K562 (cell line): Measurements from ENCODE around the gene MDP1. TPM values are rescaled to one million over a fixed set of nuclear protein-coding genes. Genes with fewer than 3 reads are reported as not detected.

Experiments
- ATAC-seq: fragments of 200-7000 bp; cut with Tn5 transposase; 3 replicates; pipeline ENCODE4 v1.9.1; 2020; ENCODE audit warnings: moderate library complexity
- BruUV-seq: library from RNA; stranded (reverse); fragments of 400-500 nt; replicated peaks from 2 replicates; lab custom pipeline; 2021; lab: Mats Ljungman, UMichigan
- CTCF ChIA-PET: fragments of 300-600 bp; formaldehyde crosslinking; extraction: SDS; loops from one replicate; lab custom pipeline; 2021; ENCODE audit warnings: low intra/inter-chr PET ratio; lab: Yijun Ruan, JAX
- POLR2A ChIA-PET: fragments of 300-600, 350-650 bp; sonication (Branson Sonifier 250); formaldehyde crosslinking; extraction: SDS; loops from one replicate; lab custom pipeline; 2021; ENCODE audit warnings: antibody characterized with exemption, inconsistent platforms; lab: Yijun Ruan, JAX
- DNase-seq, 4 experiments: peaks; one replicate each; pipeline versions ENCODE4 v3.0.0 to v3.0.0-alpha.2; 2011 to 2018; ENCODE audit warnings: low spot score in 3 of 4, mixed read lengths in 3 of 4; ENCODE audit errors: extremely low read depth in 1 of 4
- FAIRE-seq: peaks from 2 replicates; lab custom pipeline; 2011; peaks lifted over from hg19 to GRCh38; lab: Jason Lieb, UNC
- H2AFZ ChIP-seq: 2 replicates; pipeline ENCODE4 v1.6.0; 2011; ENCODE audit warnings: low read depth, low read length, control low read depth, inconsistent platforms
- H3K27ac ChIP-seq: fragments of 200-600 bp; 3 replicates; pipeline ENCODE4 v1.8.0; 2011; ENCODE audit warnings: low read depth, mild to moderate bottlenecking, control low read depth, inconsistent platforms, low read length, moderate library complexity, mixed read lengths; ENCODE audit errors: extremely low read depth
- H3K27me3 ChIP-seq, 2 experiments: fragments of 300-600 bp in 1 of 2; 2 replicates in 1 of 2; 3 replicates in 1 of 2; pipeline versions ENCODE4 v1.6.0 to v1.8.0; 2011; ENCODE audit warnings: inconsistent platforms in 2 of 2, low read length in 2 of 2, mild to moderate bottlenecking in 1 of 2, mixed read lengths in 1 of 2, moderate library complexity in 1 of 2; ENCODE audit not compliant: control insufficient read depth in 2 of 2, insufficient read depth in 2 of 2
- H3K36me3 ChIP-seq: fragments of 300-600 bp; 3 replicates; pipeline ENCODE4 v1.8.0; 2011; ENCODE audit warnings: mild to moderate bottlenecking, low read length, inconsistent platforms; ENCODE audit not compliant: control insufficient read depth, insufficient read depth
- H3K4me1 ChIP-seq, 2 experiments: fragments of 200-600 bp in 1 of 2; replicated peaks in 1 of 2; 2 replicates in 1 of 2; 3 replicates in 1 of 2; pipeline versions ENCODE4 v1.5.1 to v1.8.0; 2011; ENCODE audit warnings: inconsistent platforms in 2 of 2, low read length in 2 of 2, mild to moderate bottlenecking in 1 of 2, mixed read lengths in 1 of 2, moderate library complexity in 1 of 2; ENCODE audit not compliant: control insufficient read depth in 2 of 2, insufficient read depth in 2 of 2
- H3K4me2 ChIP-seq: 2 replicates; pipeline ENCODE4 v1.6.1; 2011; ENCODE audit warnings: low read length, control low read depth, inconsistent platforms, mixed read lengths; ENCODE audit not compliant: insufficient read depth
- H3K4me3 ChIP-seq: fragments of 200-600 bp; sonication (generic), shearing (Covaris generic); 2 replicates; pipeline ENCODE4 v1.5.1; 2016; ENCODE audit warnings: control low read depth, inconsistent platforms
- H3K79me2 ChIP-seq: fragments of 200-600 bp; 3 replicates; pipeline ENCODE4 v1.8.0; 2011; ENCODE audit warnings: low read length, inconsistent platforms; ENCODE audit not compliant: control insufficient read depth, insufficient read depth
- H3K9ac ChIP-seq, 2 experiments: 2 replicates each; pipeline versions ENCODE4 v1.6.0 to v1.6.1; 2011; ENCODE audit warnings: low read depth in 2 of 2, low read length in 2 of 2, control low read depth in 1 of 2, inconsistent platforms in 1 of 2, mild to moderate bottlenecking in 1 of 2, mixed read lengths in 1 of 2; ENCODE audit not compliant: insufficient read depth in 1 of 2
- H3K9me1 ChIP-seq: one replicate; pipeline ENCODE4 v1.6.0; 2011; ENCODE audit warnings: inconsistent platforms, mild to moderate bottlenecking, low read length, moderate library complexity; ENCODE audit not compliant: control insufficient read depth, insufficient read depth
- H3K9me3 ChIP-seq: replicated peaks from 2 replicates; pipeline ENCODE4 v1.5.1; 2011; ENCODE audit warnings: low read depth, low read length, inconsistent platforms; ENCODE audit not compliant: control insufficient read depth, insufficient read depth
- H4K20me1 ChIP-seq: replicated peaks from 2 replicates; pipeline ENCODE4 v1.6.1; 2011; ENCODE audit warnings: low read length, inconsistent platforms, mixed read lengths; ENCODE audit not compliant: control insufficient read depth, insufficient read depth
- JUNB ChIP-seq: fragments of 450-650 bp; formaldehyde crosslinking; conservative IDR thresholded peaks from 2 replicates; pipeline ENCODE4 v1.4.0; 2020; ENCODE audit warnings: mild to moderate bottlenecking
- NR4A1 ChIP-seq, 2 experiments: fragments of 250-450 bp in 1 of 2; fragments of 450-650 bp in 1 of 2; sonication (Bioruptor Pico) in 1 of 2; IDR thresholded peaks; 2 replicates each; pipeline versions ENCODE4 v1.4.0 to v1.6.1; 2016 to 2020; ENCODE audit warnings: mild to moderate bottlenecking in 2 of 2, missing compliant biosample characterization in 1 of 2, missing genetic modification characterization in 1 of 2, moderate library complexity in 1 of 2
- RBM17 ChIP-seq: fragments of 200-400 bp; formaldehyde crosslinking; IDR thresholded peaks from 2 replicates; pipeline ENCODE4 v1.6.1; 2017; ENCODE audit warnings: low read depth, mild to moderate bottlenecking, low read length, borderline replicate concordance
- ZC3H4 ChIP-seq: sonication (generic); formaldehyde crosslinking; IDR thresholded peaks from 2 replicates; pipeline ENCODE4 v1.9.0; 2021; ENCODE audit warnings: missing genetic modification reagents, borderline replicate concordance
- ZNF584 ChIP-seq: fragments of 200-800 bp; sonication (Bioruptor generic); IDR thresholded peaks from 2 replicates; pipeline ENCODE4 v1.6.1; 2016; ENCODE audit warnings: low read depth, mild to moderate bottlenecking, missing genetic modification characterization, missing compliant biosample characterization
- WGBS: fragments of 100-300 bp; shearing (Covaris generic); methylation state at CpG from one replicate; pipeline ENCODE4 v1.1.6; 2016; ENCODE audit warnings: low coverage, mixed read lengths; ENCODE audit not compliant: insufficient coverage; ENCODE audit errors: missing lambda C conversion rate; 5-methylcytosine and 5-hydroxymethylcytosine counted together
- in situ Hi-C: fragments of 300-500 bp; cut with MboI; formaldehyde crosslinking; loops from 4 replicates; pipeline ENCODE4 v1.15.0; 2018; ENCODE audit warnings: inconsistent platforms, mixed read lengths
- intact Hi-C: fragments of 100-400 bp; cut with micrococcal nuclease; formaldehyde crosslinking; loops from 2 replicates; pipeline ENCODE4 v1.14.2; 2022
- polyA plus RNA-seq, 8 experiments: library from polyadenylated mRNA; depleted of rRNA in 4 of 8; stranded (reverse) in 5 of 8; unstranded in 3 of 8; fragments of >200 nt; fragmentation: Nextera tagmentation in 2 of 8; fragmentation: Illumina TruSeq in 1 of 8; extraction: Ambion mirVana in 2 of 8; extraction: Trizol in 1 of 8; gene quantifications; 2 replicates each; pipeline versions ENCODE4 v1.2.1 to v1.2.3, GENCODE V29; 2011 to 2014; ENCODE audit warnings: inconsistent platforms in 1 of 8, missing spikeins in 1 of 8
- total RNA-seq, 7 experiments: library from RNA; depleted of rRNA in 6 of 7; stranded (reverse); fragments of >200 nt in 6 of 7; fragmentation: Illumina TruSeq in 2 of 7; extraction: Trizol in 2 of 7; gene quantifications; 2 replicates each; pipeline versions ENCODE4 v1.2.1 to v1.2.3, GENCODE V29; 2011 to 2021; ENCODE audit warnings: low replicate concordance in 1 of 7

The MDP1 gene
- total and polyA plus RNA-seq, 9 of the 15 experiments (the other 6 are each of a cell fraction or from before 2014, with no cell fraction given): 2.7 to 29.6 (median 11.0) TPM

DNA sequence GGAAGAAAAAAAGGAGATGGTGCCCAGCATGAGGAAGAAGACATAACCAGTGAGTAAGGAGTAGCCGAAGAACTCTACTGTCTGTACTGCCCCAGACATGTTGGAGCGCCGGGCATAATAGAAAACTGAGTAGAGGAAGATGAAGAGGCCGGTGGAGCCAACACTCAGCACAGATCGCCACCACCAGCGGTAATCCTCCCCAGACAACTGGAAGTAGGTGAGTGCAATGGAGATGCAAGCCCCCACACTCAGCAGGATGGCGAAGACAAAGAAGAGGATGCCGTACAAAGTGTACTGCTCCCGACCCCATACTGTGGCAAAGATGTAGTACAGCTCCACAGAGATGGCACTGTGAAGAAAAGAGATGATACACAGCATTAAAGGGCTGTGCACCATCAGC is 26.4 kb downstream of the MDP1 start:
- Histone ChIP-seq H3K4me3 (no peak overlapping the region), H3K4me2 (peak overlapping the region; percentile 87), H3K79me2 (peaks cover 30% of the 10 kb centered on the region), H3K4me1 (peaks cover 1 to 21% of the 10 kb centered on the region in 2 experiments; a peak in 3 of 5 replicates), H3K27me3 (no peaks in the 10 kb centered on the region), H3K9me3 (no peaks in the 10 kb centered on the region), H3K9me1 (peaks cover 3% of the 10 kb centered on the region), H3K27ac (no peak overlapping the region; the same call in 2 of the 3 replicates), H3K9ac (no peak overlapping the region; a peak in 1 of 4 replicates), H3K36me3 (peaks cover 66% of the 10 kb centered on the region; the same call in 2 of the 3 replicates), H4K20me1 (peaks cover 9% of the 10 kb centered on the region; the same call in 1 of the 2 replicates), H2AFZ (no peak overlapping the region)
- ChIA-PET POLR2A (interaction anchor here (0.6 to 1.3 kb wide), 9 partner anchors 10 to 111 kb away, joined by 3 to 9 read pairs (median 3); partner anchors contain the start of genes DHRS1, IRF9, NOP9 and TINF2), CTCF (no interaction called here)
- intact Hi-C loops (no loop called here), in situ Hi-C loops (no loop called here)
- 81% methylated on average over 7 of the region's 9 CpGs for WGBS
- no peak for FAIRE-seq
- TF ChIP-seq ZC3H4 (CRISPR knock-in tag) (no peak), JUNB (CRISPR knock-in tag) (no peak), NR4A1 (CRISPR knock-in tag; IDR thresholded peaks at IDR 0.05) (no peak), NR4A1 (tag; IDR thresholded peaks at IDR 0.05) (no peak), RBM17 (no peak), ZNF584 (CRISPR knock-in tag) (no peak)
- DNase-seq: no peak
- ATAC-seq: no peak
- BruUV-seq: no TSS peak
